LHCN-M2 (cell line): ENCODE results near the gene SPA17. TPM values are rescaled to one million over a fixed set of nuclear protein-coding genes. Genes with fewer than 3 reads are reported as not detected.
A peak's percentile ranks its signal among the peaks of the same experiment; 100 is the strongest.

Experiments used
- DNase-seq: peaks from one replicate; pipeline ENCODE4 v3.0.0-alpha.2; 2012; ENCODE audit warnings: low read depth
- polyA plus RNA-seq: library from polyadenylated mRNA; unstranded; fragments of >200 nt; gene quantifications from one replicate; pipeline ENCODE4 v1.2.1, GENCODE V29; 2012; ENCODE audit warnings: missing spikeins
- total RNA-seq: library from RNA; depleted of rRNA; stranded (reverse); fragments of >200 nt; gene quantifications from 2 replicates; pipeline ENCODE4 v1.2.3, GENCODE V29; 2014; rRNA removed

SPA17 gene
- total RNA-seq = 24.9 and 30.2 TPM in 2 replicates
- polyA plus RNA-seq = 30.2 TPM

GRCh38 chr11:124673333-124674167 is at the start of gene SPA17, which contains the start of gene SIAE:
TSS of gene SPA17 (plus strand) at chr11:124673904. CDS start at chr11:124675265, 1,361 bp downstream.
TSS of gene SIAE (minus strand) at chr11:124673739. CDS start at chr11:124673708, 31 bp downstream.
- DNase-seq = peak; percentile 96

- DNase-seq = peak; percentile 97
Measured at GRCh38 chr11:124625504-124626168, 48.1 kb upstream of the SPA17 start.

- DNase-seq = no peak
Measured at GRCh38 chr11:124627546-124627945, 46.2 kb upstream of the SPA17 start.

GRCh38 chr11:124629961-124630360 is 43.7 kb upstream of the SPA17 start:
- no peak for DNase-seq

DNA sequence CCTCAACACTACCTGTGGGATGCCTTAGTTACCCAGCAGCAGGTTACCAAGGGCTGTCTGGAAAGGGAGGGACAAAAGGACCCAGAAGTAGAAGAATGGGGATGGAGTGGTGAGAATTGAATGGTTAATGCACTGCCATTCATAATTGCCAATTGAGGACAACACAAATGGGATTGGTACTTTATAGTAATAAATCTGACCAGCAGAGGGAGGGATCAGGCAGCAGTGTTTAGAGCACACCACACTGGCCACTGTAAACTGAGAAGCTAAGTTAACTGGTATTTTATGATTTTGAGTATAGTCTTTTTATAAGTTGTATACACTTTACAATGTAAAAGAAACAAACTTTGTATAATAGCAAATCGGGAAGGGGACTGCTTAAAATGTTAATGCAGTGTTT is 40.3 kb upstream of the SPA17 start:
- DNase-seq = no peak

DNA sequence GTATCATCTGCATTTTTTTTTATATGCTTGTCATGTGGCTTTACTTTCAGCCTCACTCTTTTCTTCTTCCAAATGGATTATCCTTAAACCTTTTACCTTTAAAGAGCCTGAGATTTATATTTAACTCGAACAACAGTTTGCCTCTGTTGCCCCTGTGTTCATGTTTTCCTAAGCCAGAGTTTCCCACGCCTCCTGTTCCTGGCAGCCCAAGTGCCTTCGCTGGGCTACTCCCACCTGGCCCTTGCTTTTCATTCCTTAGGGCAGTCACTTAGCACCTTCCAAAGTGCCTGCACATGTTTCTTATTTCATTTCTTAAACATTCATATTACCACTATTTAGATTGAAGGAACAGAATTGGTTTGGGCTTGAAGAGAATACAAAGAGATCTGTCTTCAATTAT is 37.8 kb upstream of the SPA17 start:
- no peak for DNase-seq

GRCh38 chr11:124638500-124638899 is 35.2 kb upstream of the SPA17 start:
- no peak for DNase-seq

GRCh38 chr11:124639186-124639585 is 34.5 kb upstream of the SPA17 start:
- DNase-seq = no peak

GRCh38 chr11:124640666-124641065 is 33.0 kb upstream of the SPA17 start:
- DNase-seq = peak; percentile 28

GRCh38 chr11:124642628-124643027 is 31.1 kb upstream of the SPA17 start:
- DNase-seq = no peak

- DNase-seq = no peak
Measured at GRCh38 chr11:124643042-124643604, 30.6 kb upstream of the SPA17 start.

DNA sequence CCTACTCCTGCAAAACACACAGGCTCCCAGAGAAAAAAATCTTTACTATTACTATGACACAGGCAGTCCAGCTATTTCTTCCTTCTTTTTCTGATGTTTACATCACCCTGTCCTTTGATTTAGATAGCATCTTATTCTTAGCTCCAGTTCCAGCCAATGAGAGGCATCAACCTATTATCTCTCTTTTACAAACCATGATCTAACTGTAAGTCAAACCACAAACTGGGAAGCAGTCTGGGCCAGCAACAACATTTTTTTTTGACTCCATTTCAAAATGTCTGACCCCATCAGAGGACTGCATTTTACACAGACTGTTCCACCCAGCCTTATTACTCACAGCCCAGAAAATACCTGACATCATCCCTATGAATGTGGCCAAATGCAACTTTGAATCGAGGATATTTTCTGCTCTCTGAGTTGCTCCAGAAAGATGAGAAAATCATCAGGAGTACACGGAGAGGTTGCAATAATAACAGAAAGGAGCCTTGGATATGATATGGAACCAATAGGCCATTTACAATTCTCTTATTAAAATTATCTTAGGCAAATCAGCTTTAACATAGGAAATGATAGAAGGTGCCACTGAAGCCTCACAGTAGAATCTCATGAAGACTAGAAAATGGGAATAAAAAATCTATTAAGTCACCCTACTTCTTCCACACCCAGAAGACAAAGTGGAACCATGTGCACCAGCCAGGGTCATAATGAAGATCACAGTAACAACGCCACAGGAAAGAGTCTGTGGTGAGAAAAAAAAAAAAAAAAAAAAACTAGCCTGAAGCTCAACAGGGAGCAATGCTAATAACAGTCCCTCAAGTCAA is 29.9 kb upstream of the SPA17 start:
- peak; percentile 80 for DNase-seq

GRCh38 chr11:124644426-124645280 is 29.1 kb upstream of the SPA17 start:
- peak; percentile 79 for DNase-seq

GRCh38 chr11:124646148-124646547 is 27.6 kb upstream of the SPA17 start:
- DNase-seq = no peak

DNA sequence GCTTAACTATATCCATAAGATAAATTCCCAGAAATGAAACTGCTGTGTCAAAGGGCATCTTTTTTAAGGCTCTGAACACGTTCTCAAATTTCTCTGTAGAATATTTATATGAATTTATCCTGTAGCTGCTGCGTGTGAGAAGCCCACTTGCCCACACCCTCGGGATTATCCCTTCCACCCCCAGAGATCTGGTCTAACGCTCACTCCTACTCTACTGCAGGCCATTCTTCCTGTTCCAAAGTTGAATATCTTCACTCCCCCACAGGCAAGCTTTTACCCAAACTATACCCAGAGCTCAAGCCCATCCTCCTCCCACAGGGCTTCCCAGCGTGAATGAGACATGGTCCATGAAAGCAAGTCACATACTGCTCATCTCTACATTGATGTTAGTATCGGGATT is 25.1 kb upstream of the SPA17 start:
- DNase-seq = no peak

- DNase-seq = no peak
Measured at GRCh38 chr11:124656774-124657630, 16.7 kb upstream of the SPA17 start.

GRCh38 chr11:124657904-124658303 is 15.8 kb upstream of the SPA17 start:
- peak; percentile 11 for DNase-seq

- no peak for DNase-seq
Measured at GRCh38 chr11:124658501-124658900, 15.2 kb upstream of the SPA17 start.

DNA sequence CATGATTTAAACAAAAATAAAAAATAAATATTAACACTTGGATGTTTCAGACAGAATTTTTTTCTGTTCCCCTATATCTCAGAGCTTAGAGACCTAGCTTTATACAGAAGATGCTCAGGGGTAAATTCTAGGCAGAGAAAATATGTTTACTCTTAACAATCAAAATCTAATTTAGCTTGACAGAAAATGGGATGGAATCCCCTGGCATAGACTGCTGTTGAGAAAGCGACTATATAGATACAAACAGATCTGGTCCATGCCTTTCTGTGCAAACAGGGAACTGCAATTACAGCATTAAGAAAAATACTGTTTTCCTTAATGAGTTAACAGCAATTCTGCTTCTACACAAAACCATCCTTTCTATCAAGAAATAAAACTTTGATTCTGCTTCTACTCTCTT is 14.7 kb upstream of the SPA17 start:
- DNase-seq = no peak

DNA sequence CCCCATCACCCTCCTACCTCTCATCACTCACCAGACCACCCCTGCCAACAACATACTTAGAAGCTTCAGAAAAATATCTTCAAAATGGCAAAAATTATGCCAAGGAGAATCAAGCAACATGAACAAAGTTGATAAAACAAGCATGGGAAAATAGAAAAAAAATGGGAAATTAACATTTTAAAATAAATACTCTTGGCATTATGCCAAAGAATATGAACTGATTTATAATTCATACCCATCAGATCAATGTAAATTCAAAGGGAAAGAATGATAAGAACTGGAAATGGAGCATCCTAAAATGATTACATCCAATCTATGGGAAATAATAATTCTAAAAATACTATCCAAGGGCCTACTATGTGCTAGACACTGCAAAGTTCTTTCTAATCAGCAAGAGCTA is 12.2 kb upstream of the SPA17 start:
- DNase-seq = no peak
